DOHH2 (cell line): ENCODE data around the gene GRIK2.

Experiments used
- CTCF ChIP-seq: fragments of 200-600 bp; sonication (generic); IDR thresholded peaks from one replicate; pipeline ENCODE4 v1.5.1; 2014; ENCODE audit warnings: antibody characterized with exemption, mild to moderate bottlenecking, low read depth, low read length; ENCODE audit not compliant: poor library complexity, severe bottlenecking
- EZH2phosphoT487 ChIP-seq: fragments of 200-600 bp; sonication (generic); IDR thresholded peaks from 2 replicates; pipeline ENCODE4 v1.6.1; 2017; ENCODE audit warnings: borderline replicate concordance, mild to moderate bottlenecking, antibody characterized with exemption, low read length, moderate library complexity, mixed read lengths

GRCh38 chr6:101434601-101435000, 41.1 kb downstream of the GRIK2 start:
- no peak for TF ChIP-seq CTCF
- no peak for TF ChIP-seq EZH2phosphoT487
